ENCODE data around the gene DESI2.
"Not testable (repeated sequence)": the region's sequence is repeated elsewhere in the genome, so short reads cannot be mapped to it uniquely, and the experiment has no call there.

Gene DESI2

GRCh38 chr1:244657421-244657820, 4.5 kb downstream of the DESI2 start:
- Histone ChIP-seq H3K27ac (replicated peaks) (no peak overlapping the region), H3K4me3 (replicated peaks; ENCODE audit: insufficient read depth, low read length) (no peak overlapping the region), H3K27me3 (ENCODE audit: insufficient read depth, poor library complexity, severe bottlenecking) (no peaks in the 10 kb centered on the region)
- no peak for DNase-seq (ENCODE audit: low read depth in 1 of 2, low spot score in 1 of 2)
- TF ChIP-seq, protein P1, sequence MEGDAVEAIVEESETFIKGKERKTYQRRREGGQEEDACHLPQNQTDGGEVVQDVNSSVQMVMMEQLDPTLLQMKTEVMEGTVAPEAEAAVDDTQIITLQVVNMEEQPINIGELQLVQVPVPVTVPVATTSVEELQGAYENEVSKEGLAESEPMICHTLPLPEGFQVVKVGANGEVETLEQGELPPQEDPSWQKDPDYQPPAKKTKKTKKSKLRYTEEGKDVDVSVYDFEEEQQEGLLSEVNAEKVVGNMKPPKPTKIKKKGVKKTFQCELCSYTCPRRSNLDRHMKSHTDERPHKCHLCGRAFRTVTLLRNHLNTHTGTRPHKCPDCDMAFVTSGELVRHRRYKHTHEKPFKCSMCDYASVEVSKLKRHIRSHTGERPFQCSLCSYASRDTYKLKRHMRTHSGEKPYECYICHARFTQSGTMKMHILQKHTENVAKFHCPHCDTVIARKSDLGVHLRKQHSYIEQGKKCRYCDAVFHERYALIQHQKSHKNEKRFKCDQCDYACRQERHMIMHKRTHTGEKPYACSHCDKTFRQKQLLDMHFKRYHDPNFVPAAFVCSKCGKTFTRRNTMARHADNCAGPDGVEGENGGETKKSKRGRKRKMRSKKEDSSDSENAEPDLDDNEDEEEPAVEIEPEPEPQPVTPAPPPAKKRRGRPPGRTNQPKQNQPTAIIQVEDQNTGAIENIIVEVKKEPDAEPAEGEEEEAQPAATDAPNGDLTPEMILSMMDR (IDR thresholded peaks at IDR 0.05; ENCODE audit: insufficient read depth, low read length), result no peak
- TF ChIP-seq SPI1 (IDR thresholded peaks at IDR 0.05; ENCODE audit: borderline replicate concordance, low read depth) (no peak), REST (IDR thresholded peaks at IDR 0.05; ENCODE audit: insufficient replicate concordance, low read depth) (no peak), GABPA (IDR thresholded peaks at IDR 0.05; ENCODE audit: low read depth) (no peak), POLR2AphosphoS5 (IDR thresholded peaks at IDR 0.05; ENCODE audit: low read depth) (no peak)

GRCh38 chr1:244659694-244660093, 6.8 kb downstream of the DESI2 start:
- no peak for DNase-seq (ENCODE audit: low read depth in 1 of 2, low spot score in 1 of 2)
- TF ChIP-seq GABPA (IDR thresholded peaks at IDR 0.05; ENCODE audit: low read depth) (no peak), REST (IDR thresholded peaks at IDR 0.05; ENCODE audit: insufficient replicate concordance, low read depth) (no peak), POLR2AphosphoS5 (IDR thresholded peaks at IDR 0.05; ENCODE audit: low read depth) (no peak), SPI1 (IDR thresholded peaks at IDR 0.05; ENCODE audit: borderline replicate concordance, low read depth) (no peak)
- TF ChIP-seq, protein P1 (IDR thresholded peaks at IDR 0.05; ENCODE audit: insufficient read depth, low read length), result no peak
- no peaks in the 10 kb centered on the region for H3K27me3 ChIP-seq (ENCODE audit: insufficient read depth, poor library complexity, severe bottlenecking)
- no peak overlapping the region for H3K4me3 ChIP-seq (replicated peaks; ENCODE audit: insufficient read depth, low read length)
- H3K27ac ChIP-seq (replicated peaks), result no peak overlapping the region

GRCh38 chr1:244660595-244660994, 7.7 kb downstream of the DESI2 start:
- DNase-seq (ENCODE audit: low read depth in 1 of 2, low spot score in 1 of 2), result no peak
- TF ChIP-seq POLR2AphosphoS5 (IDR thresholded peaks at IDR 0.05; ENCODE audit: low read depth) (no peak), REST (IDR thresholded peaks at IDR 0.05; ENCODE audit: insufficient replicate concordance, low read depth) (no peak), SPI1 (IDR thresholded peaks at IDR 0.05; ENCODE audit: borderline replicate concordance, low read depth) (no peak)
- H3K4me3 ChIP-seq (replicated peaks; ENCODE audit: insufficient read depth, low read length), result no peak overlapping the region
- no peak overlapping the region for H3K27ac ChIP-seq (replicated peaks)
- no peaks in the 10 kb centered on the region for H3K27me3 ChIP-seq (ENCODE audit: insufficient read depth, poor library complexity, severe bottlenecking)

GRCh38 chr1:244661569-244662312, 8.8 kb downstream of the DESI2 start:
- DNase-seq (ENCODE audit: low read depth in 1 of 2, low spot score in 1 of 2); H3K27ac ChIP-seq (replicated peaks); H3K4me3 ChIP-seq (replicated peaks; ENCODE audit: insufficient read depth, low read length); H3K27me3 ChIP-seq (ENCODE audit: insufficient read depth, poor library complexity, severe bottlenecking): not testable (repeated sequence)

All from HL-60 (cell line).